ENCODE measurements around the gene DUSP8.

GRCh38 chr11:1574238-1574932, 2.3 kb upstream of the DUSP8 start:
- TF ChIP-seq CTCF (tag by site-specific recombination; IDR thresholded peaks at IDR 0.05): no peak
- no peak for TF ChIP-seq KLF10 (tag by site-specific recombination; IDR thresholded peaks at IDR 0.05)
- TF ChIP-seq TRIM28 (IDR thresholded peaks at IDR 0.05; ENCODE audit: borderline replicate concordance, low read length): no peak
- no peak for TF ChIP-seq TCF7L2 (IDR thresholded peaks at IDR 0.05; ENCODE audit: borderline replicate concordance, low read depth, low read length)
- TF ChIP-seq ATF2 (tag by site-specific recombination; IDR thresholded peaks at IDR 0.05; ENCODE audit: low read depth): no peak
- TF ChIP-seq REST (tag by site-specific recombination; IDR thresholded peaks at IDR 0.05): no peak
